Measurements from ENCODE around the gene MORN1.

MORN1 gene

GRCh38 chr1:2404142-2404889, 13.0 kb upstream of the MORN1 start:
- H2BK15ac ChIP-seq (ENCODE audit: low read depth, poor library complexity, severe bottlenecking), result no peak overlapping the region
- WGBS, result 76% methylated on average over 29 of the region's 29 CpGs

DNA sequence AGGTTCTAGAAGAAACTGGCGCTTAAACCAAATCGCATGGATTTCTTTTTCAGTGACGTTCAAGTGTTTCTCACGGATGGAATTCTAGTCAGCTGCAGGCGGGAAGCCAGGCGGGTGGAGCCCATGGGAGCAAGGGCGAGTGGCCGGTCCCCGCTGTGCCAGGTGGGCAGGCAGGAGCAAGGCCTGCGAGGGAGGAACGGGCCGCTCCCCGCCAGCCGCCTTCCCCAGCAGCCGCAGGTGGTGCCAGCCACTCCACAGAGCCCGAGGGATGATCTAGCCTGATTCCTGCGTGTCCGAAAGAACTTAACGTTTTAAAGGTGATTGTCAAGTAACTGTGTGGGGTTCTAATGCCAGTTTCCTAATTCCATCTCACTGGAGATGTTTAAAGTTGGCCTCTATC, 11.9 kb upstream of the MORN1 start:
- WGBS, result 93% methylated on average over 19 of the region's 19 CpGs
- H2AK5ac ChIP-seq (ENCODE audit: low read length, severe bottlenecking), result no peak overlapping the region
- no peak overlapping the region for H3K27ac ChIP-seq (ENCODE audit: low read length, poor library complexity, severe bottlenecking)
- no peak overlapping the region for H3K9ac ChIP-seq (ENCODE audit: low read length)
- no peak overlapping the region for H4K8ac ChIP-seq (ENCODE audit: low read length)
- no peak overlapping the region for H2BK5ac ChIP-seq (ENCODE audit: low read depth, low read length, poor library complexity, severe bottlenecking)
- no peak overlapping the region for H2AFZ ChIP-seq (ENCODE audit: low read depth, low read length)
- DNase-seq, result no peak
- H3K9me3 ChIP-seq (ENCODE audit: control insufficient read depth, low read length), result no peaks in the 10 kb centered on the region
- no peak overlapping the region for H2BK12ac ChIP-seq (ENCODE audit: low read length in 2 of 2)
- H3K4me2 ChIP-seq (ENCODE audit: low read length, poor library complexity, severe bottlenecking), result no peak overlapping the region
- peaks cover 22% of the 10 kb centered on the region for H3K4me1 ChIP-seq (ENCODE audit: control insufficient read depth, insufficient read depth, low read depth, low read length)
- no peak overlapping the region for H2BK15ac ChIP-seq (ENCODE audit: low read depth, poor library complexity, severe bottlenecking)
- no peak overlapping the region for H2BK120ac ChIP-seq (ENCODE audit: low read depth, low read length)
- H3K4ac ChIP-seq (ENCODE audit: low read depth in 1 of 2, low read length in 2 of 2), result no peak overlapping the region
- H4K91ac ChIP-seq (ENCODE audit: low read length), result peak overlapping the region; percentile 30
- H3K27me3 ChIP-seq (ENCODE audit: control insufficient read depth in 1 of 2, insufficient read depth in 1 of 2, low read length in 2 of 2), result no peaks in the 10 kb centered on the region
- no peak overlapping the region for H3K4me3 ChIP-seq (ENCODE audit: insufficient read depth in 1 of 2, low read depth in 1 of 2, low read length in 2 of 2)
- H3K18ac ChIP-seq (ENCODE audit: low read depth in 1 of 2, low read length in 2 of 2), result no peak overlapping the region
- H3K36me3 ChIP-seq (ENCODE audit: control insufficient read depth in 1 of 2, insufficient read depth in 2 of 2, low read depth in 1 of 2, low read length in 2 of 2), result peaks cover 93 to 94% of the 10 kb centered on the region in 2 experiments
- no peak overlapping the region for H3K23ac ChIP-seq (ENCODE audit: low read length in 2 of 2)
- peaks cover 23% of the 10 kb centered on the region for H3K79me1 ChIP-seq (replicated peaks; ENCODE audit: low read length, poor library complexity, severe bottlenecking)
- no peak overlapping the region for H3K14ac ChIP-seq (ENCODE audit: low read length in 2 of 2)

More at GRCh38 chr1:2404142-2404889, 13.0 kb upstream of the MORN1 start:
- no peak overlapping the region for H3K4me3 ChIP-seq (ENCODE audit: insufficient read depth in 1 of 2, low read depth in 1 of 2, low read length in 2 of 2)
- no peaks in the 10 kb centered on the region for H3K27me3 ChIP-seq (ENCODE audit: control insufficient read depth in 1 of 2, insufficient read depth in 1 of 2, low read length in 2 of 2)
- H2BK5ac ChIP-seq (ENCODE audit: low read depth, low read length, poor library complexity, severe bottlenecking), result no peak overlapping the region
- H3K36me3 ChIP-seq (ENCODE audit: control insufficient read depth in 1 of 2, insufficient read depth in 2 of 2, low read depth in 1 of 2, low read length in 2 of 2), result peaks cover 95 to 96% of the 10 kb centered on the region in 2 experiments
- DNase-seq, result peak; percentile 35
- H3K18ac ChIP-seq (ENCODE audit: low read depth in 1 of 2, low read length in 2 of 2), result no peak overlapping the region
- no peak overlapping the region for H2AK5ac ChIP-seq (ENCODE audit: low read length, severe bottlenecking)
- peaks cover 25% of the 10 kb centered on the region for H3K79me1 ChIP-seq (replicated peaks; ENCODE audit: low read length, poor library complexity, severe bottlenecking)
- H3K9me3 ChIP-seq (ENCODE audit: control insufficient read depth, low read length), result no peaks in the 10 kb centered on the region
- no peak overlapping the region for H3K4ac ChIP-seq (ENCODE audit: low read depth in 1 of 2, low read length in 2 of 2)
- H3K23ac ChIP-seq (ENCODE audit: low read length in 2 of 2), result no peak overlapping the region
- no peak overlapping the region for H4K8ac ChIP-seq (ENCODE audit: low read length)
- peaks cover 22% of the 10 kb centered on the region for H3K4me1 ChIP-seq (ENCODE audit: control insufficient read depth, insufficient read depth, low read depth, low read length)
- H2BK12ac ChIP-seq (ENCODE audit: low read length in 2 of 2), result peak overlapping the region in 1 of 2 experiments; percentile 18
- H3K27ac ChIP-seq (ENCODE audit: low read length, poor library complexity, severe bottlenecking), result no peak overlapping the region
- H3K14ac ChIP-seq (ENCODE audit: low read length in 2 of 2), result no peak overlapping the region
- H2AFZ ChIP-seq (ENCODE audit: low read depth, low read length), result no peak overlapping the region
- no peak overlapping the region for H2BK120ac ChIP-seq (ENCODE audit: low read depth, low read length)
- H3K9ac ChIP-seq (ENCODE audit: low read length), result no peak overlapping the region
- H3K4me2 ChIP-seq (ENCODE audit: low read length, poor library complexity, severe bottlenecking), result no peak overlapping the region
- no peak overlapping the region for H4K91ac ChIP-seq (ENCODE audit: low read length)

GRCh38 chr1:2402420-2402819, 11.1 kb upstream of the MORN1 start:
- Histone ChIP-seq H2BK120ac (ENCODE audit: low read depth, low read length) (no peak overlapping the region), H2BK15ac (ENCODE audit: low read depth, poor library complexity, severe bottlenecking) (peak overlapping the region; percentile 60), H3K9ac (ENCODE audit: low read length) (no peak overlapping the region), H3K14ac (ENCODE audit: low read length in 2 of 2) (no peak overlapping the region), H3K18ac (ENCODE audit: low read depth in 1 of 2, low read length in 2 of 2) (no peak overlapping the region), H3K4ac (ENCODE audit: low read depth in 1 of 2, low read length in 2 of 2) (no peak overlapping the region), H3K27ac (ENCODE audit: low read length, poor library complexity, severe bottlenecking) (no peak overlapping the region), H3K9me3 (ENCODE audit: control insufficient read depth, low read length) (no peaks in the 10 kb centered on the region), H3K79me1 (replicated peaks; ENCODE audit: low read length, poor library complexity, severe bottlenecking) (peaks cover 24% of the 10 kb centered on the region), H3K23ac (ENCODE audit: low read length in 2 of 2) (no peak overlapping the region), H3K4me2 (ENCODE audit: low read length, poor library complexity, severe bottlenecking) (no peak overlapping the region), H4K8ac (ENCODE audit: low read length) (no peak overlapping the region), H2AFZ (ENCODE audit: low read depth, low read length) (no peak overlapping the region), H3K27me3 (ENCODE audit: control insufficient read depth in 1 of 2, insufficient read depth in 1 of 2, low read length in 2 of 2) (no peaks in the 10 kb centered on the region), H3K4me1 (ENCODE audit: control insufficient read depth, insufficient read depth, low read depth, low read length) (peaks cover 22% of the 10 kb centered on the region), H3K4me3 (ENCODE audit: insufficient read depth in 1 of 2, low read depth in 1 of 2, low read length in 2 of 2) (no peak overlapping the region), H2BK12ac (ENCODE audit: low read length in 2 of 2) (no peak overlapping the region), H2BK5ac (ENCODE audit: low read depth, low read length, poor library complexity, severe bottlenecking) (no peak overlapping the region), H2AK5ac (ENCODE audit: low read length, severe bottlenecking) (no peak overlapping the region), H4K91ac (ENCODE audit: low read length) (no peak overlapping the region), H3K36me3 (ENCODE audit: control insufficient read depth in 1 of 2, insufficient read depth in 2 of 2, low read depth in 1 of 2, low read length in 2 of 2) (peaks cover 92 to 95% of the 10 kb centered on the region in 2 experiments)
- 98% methylated on average over 19 of the region's 23 CpGs for WGBS
- DNase-seq, result no peak

DNA sequence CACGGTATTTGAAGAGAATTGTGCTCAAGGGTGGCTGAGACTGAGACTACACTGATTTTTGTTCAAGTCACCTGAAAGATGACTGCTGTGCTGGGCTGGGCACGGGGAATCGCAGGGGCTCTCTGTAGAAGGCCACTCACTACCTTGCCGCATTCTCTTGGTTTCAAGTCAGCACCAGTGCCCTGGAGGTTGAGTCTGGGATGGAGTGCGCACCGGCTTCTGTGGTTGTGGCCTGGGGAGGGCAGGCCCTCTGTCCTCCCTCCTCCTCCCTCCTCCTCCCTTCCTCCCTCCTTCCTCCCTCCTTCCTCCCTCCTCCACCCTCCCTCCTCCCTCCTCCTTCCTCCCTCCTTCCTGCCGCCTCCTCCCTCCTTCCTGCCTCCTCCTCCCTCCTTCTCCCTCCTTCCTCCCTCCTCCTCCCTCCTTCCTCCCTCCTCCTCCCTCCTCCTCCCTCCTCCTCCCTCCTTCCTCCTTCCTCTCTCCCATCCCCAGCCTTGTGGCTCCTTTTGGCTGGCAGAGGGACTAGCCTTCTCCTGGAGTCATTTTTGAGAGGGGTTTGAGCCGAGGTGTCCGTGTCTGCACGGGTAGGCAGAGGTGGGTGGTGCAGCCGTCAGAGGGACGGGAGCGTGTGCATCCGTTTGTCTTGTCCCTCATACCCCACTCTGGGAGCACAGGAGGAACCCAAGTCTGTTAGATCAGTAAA, 9.7 kb upstream of the MORN1 start:
- H3K36me3 ChIP-seq (ENCODE audit: control insufficient read depth in 1 of 2, insufficient read depth in 2 of 2, low read depth in 1 of 2, low read length in 2 of 2), result peaks cover 91 to 95% of the 10 kb centered on the region in 2 experiments
- H2BK12ac ChIP-seq (ENCODE audit: low read length in 2 of 2), result no peak overlapping the region
- no peak overlapping the region for H3K4ac ChIP-seq (ENCODE audit: low read depth in 1 of 2, low read length in 2 of 2)
- no peaks in the 10 kb centered on the region for H3K27me3 ChIP-seq (ENCODE audit: control insufficient read depth in 1 of 2, insufficient read depth in 1 of 2, low read length in 2 of 2)
- H4K8ac ChIP-seq (ENCODE audit: low read length), result no peak overlapping the region
- no peaks in the 10 kb centered on the region for H3K9me3 ChIP-seq (ENCODE audit: control insufficient read depth, low read length)
- no peak overlapping the region for H3K27ac ChIP-seq (ENCODE audit: low read length, poor library complexity, severe bottlenecking)
- 94% methylated on average over 9 of the region's 14 CpGs for WGBS
- H2AFZ ChIP-seq (ENCODE audit: low read depth, low read length), result no peak overlapping the region
- no peak overlapping the region for H2AK5ac ChIP-seq (ENCODE audit: low read length, severe bottlenecking)
- no peak overlapping the region for H2BK15ac ChIP-seq (ENCODE audit: low read depth, poor library complexity, severe bottlenecking)
- peaks cover 30% of the 10 kb centered on the region for H3K79me1 ChIP-seq (replicated peaks; ENCODE audit: low read length, poor library complexity, severe bottlenecking)
- no peak overlapping the region for H3K14ac ChIP-seq (ENCODE audit: low read length in 2 of 2)
- H4K91ac ChIP-seq (ENCODE audit: low read length), result no peak overlapping the region
- no peak overlapping the region for H3K4me3 ChIP-seq (ENCODE audit: insufficient read depth in 1 of 2, low read depth in 1 of 2, low read length in 2 of 2)
- H3K9ac ChIP-seq (ENCODE audit: low read length), result no peak overlapping the region
- H3K4me1 ChIP-seq (ENCODE audit: control insufficient read depth, insufficient read depth, low read depth, low read length), result peaks cover 15% of the 10 kb centered on the region
- no peak for DNase-seq
- H2BK5ac ChIP-seq (ENCODE audit: low read depth, low read length, poor library complexity, severe bottlenecking), result no peak overlapping the region
- no peak overlapping the region for H3K23ac ChIP-seq (ENCODE audit: low read length in 2 of 2)
- H2BK120ac ChIP-seq (ENCODE audit: low read depth, low read length), result no peak overlapping the region
- no peak overlapping the region for H3K4me2 ChIP-seq (ENCODE audit: low read length, poor library complexity, severe bottlenecking)
- H3K18ac ChIP-seq (ENCODE audit: low read depth in 1 of 2, low read length in 2 of 2), result no peak overlapping the region
